HG03457 (cell line): ENCODE data around the gene PHLDB1.
"Not testable (repeated sequence)": the region's sequence is repeated elsewhere in the genome, so short reads cannot be mapped to it uniquely, and the experiment has no call there.

Source experiments
- ATAC-seq: cut with Tn5 transposase; IDR thresholded peaks from one replicate; pipeline ENCODE4 v1.9.1; 2021; ENCODE audit warnings: moderate number of reproducible peaks; ENCODE audit not compliant: unreplicated experiment

PHLDB1 gene

GRCh38 chr11:118605116-118605867 lies 2.1 kb upstream of the PHLDB1 start:
- ATAC-seq: no peak

GRCh38 chr11:118606157-118606843 lies 1.1 kb upstream of the PHLDB1 start:
- no peak for ATAC-seq

GRCh38 chr11:118606844-118607228 lies 579 bp upstream of the PHLDB1 start:
- no peak for ATAC-seq

- ATAC-seq: no peak
Observed at GRCh38 chr11:118608360-118609227, 1.2 kb downstream of the PHLDB1 start.

- ATAC-seq: no peak
Observed at GRCh38 chr11:118609380-118610224, 2.2 kb downstream of the PHLDB1 start.

DNA sequence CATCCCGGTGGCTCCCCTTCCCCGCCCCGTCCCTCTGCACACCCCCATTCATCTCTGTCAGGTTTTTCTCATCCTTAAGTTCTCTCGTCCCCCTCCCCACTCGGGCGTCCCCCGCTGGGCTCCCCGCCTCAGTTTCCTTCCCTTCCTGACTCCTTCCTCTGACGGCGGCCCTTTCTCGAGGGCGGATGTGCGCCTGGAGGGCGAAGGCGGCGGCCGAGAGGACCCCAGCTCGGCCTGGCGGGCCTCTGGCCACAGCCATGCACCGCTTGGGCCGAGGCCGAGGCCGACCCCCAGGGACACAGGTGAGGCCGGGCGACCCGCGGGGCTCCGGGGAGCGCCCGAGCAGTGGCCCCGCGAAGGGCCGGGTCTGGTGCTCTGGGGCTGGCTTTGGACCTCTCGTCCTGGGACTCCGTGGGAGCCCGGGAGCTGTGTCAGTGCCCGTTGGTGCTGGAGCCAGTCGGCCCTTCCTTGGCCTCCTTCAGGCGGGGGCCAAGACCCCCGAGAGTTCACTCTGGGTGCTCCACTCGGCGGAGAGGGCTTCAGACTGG lies 2.9 kb downstream of the PHLDB1 start:
- no peak for ATAC-seq

DNA sequence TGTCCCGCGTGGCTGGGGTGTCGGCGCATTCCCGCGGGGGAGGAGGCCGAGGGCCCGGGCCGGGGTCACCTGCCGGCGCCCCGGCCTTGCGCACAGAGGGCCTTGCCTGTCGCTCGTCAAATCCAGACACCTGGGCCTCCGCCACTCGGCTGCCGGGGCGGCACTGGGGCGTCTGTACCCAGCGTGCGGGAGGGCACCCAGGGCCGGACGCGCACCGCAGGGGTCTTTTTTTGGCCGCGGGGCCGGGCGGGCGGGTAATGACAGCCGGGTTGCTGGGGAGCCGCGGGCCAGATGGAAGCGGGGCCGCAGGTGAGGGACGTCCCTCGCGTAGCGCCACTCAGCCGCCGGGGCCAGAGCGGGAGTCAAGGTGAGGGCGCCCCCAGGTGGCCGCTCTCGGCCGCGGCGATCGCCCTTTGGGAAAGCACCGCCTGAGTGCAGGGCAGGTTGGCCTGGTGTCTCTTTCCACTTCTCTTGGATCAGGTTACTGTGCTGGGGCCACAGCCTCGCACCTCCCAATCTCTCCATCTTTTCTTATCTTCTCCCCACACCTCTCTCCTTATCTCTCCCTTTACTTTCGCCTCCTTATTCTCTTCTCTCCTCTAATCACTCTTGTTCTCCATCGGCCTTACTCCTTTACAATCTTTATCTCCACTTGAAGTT lies 3.5 kb downstream of the PHLDB1 start:
- no peak for ATAC-seq

DNA sequence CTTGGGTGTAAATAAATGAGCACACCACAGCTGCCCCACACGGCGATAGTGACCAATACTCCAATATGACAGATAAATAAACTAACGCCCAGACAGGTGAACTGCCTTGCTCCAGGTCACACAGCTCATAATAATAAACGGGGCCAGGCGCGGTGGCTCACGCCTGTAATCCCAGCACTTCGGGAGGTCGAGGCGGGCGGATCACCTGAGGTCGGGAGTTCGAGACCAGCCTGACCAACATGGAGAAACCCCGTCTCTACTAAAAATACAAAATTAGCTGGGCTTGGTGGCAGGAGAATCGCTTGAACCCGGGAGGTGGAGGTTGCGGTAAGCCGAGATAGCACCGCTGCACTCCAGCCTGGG lies 4.0 kb downstream of the PHLDB1 start:
- ATAC-seq: not testable (repeated sequence)

DNA sequence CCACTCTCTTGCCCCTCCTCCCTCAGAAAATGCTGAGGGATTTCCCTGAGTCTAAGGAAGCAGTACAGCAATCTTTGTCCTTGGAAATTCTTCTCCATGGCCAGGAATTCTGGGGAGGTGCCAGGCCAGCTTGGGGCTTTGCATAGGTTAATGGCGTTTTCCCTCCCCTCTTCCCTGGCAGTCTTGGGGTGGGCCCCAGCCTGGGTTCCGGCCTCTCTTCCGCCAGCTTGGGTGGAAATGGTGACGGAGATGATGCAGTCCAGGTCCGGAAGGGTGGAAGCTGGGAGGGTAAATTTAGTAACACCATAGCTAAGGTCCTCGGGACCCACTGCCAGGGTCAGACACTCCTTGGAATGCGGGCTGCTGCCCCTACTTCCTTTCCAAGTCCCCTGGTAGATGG lies 5.0 kb downstream of the PHLDB1 start:
- no peak for ATAC-seq

- ATAC-seq: no peak
Observed at GRCh38 chr11:118614511-118614910, 7.1 kb downstream of the PHLDB1 start.

GRCh38 chr11:118615282-118615975 lies 8.0 kb downstream of the PHLDB1 start:
- ATAC-seq: no peak

- no peak for ATAC-seq
Observed at GRCh38 chr11:118615976-118616371, 8.6 kb downstream of the PHLDB1 start.

DNA sequence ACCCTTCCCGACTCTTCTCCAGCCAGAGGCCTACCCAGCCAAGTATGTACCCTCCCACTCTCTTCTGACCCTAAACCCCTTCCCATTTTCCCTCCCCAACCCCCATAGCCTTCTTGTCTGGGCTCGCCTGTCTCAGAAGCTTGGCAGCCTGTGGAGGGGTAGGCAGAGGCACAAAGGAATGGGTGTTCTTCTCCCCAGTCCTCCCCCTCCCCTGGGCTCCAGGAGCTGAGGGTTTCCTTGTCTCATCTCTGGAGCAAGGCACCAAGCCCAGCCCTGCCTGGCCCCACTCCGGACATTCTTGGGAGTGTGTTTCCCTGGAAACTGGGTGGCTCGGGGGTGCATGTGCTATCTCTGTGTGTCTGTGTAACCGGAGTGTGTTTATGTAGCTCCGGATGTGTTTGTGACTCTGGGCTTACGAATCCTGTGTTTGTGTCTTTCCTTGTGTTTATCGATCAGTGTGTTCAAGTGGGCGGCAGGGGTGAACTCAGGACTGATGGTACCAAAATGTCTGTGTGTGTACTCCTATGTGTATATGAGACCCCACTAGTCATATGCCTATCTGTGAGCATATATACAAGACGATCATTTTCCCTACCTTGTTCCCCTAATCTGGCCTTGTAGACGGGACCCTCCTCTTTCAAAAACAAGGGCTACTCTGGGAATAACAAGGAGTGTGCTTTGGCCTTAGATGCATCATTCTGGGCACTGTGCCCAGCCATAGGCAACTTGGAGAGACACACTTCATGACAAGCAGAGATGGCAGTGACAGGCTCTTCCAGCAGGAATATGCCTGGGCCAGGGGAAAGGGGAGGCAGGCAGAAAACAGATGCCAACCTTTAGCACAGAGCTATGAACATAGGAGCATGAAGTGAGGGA lies 10.9 kb downstream of the PHLDB1 start:
- ATAC-seq: no peak

GRCh38 chr11:118618991-118619375 lies 11.6 kb downstream of the PHLDB1 start:
- no peak for ATAC-seq

- no peak for ATAC-seq
Observed at GRCh38 chr11:118619444-118620197, 12.2 kb downstream of the PHLDB1 start.

- ATAC-seq: no peak
Observed at GRCh38 chr11:118620529-118621070, 13.2 kb downstream of the PHLDB1 start.

DNA sequence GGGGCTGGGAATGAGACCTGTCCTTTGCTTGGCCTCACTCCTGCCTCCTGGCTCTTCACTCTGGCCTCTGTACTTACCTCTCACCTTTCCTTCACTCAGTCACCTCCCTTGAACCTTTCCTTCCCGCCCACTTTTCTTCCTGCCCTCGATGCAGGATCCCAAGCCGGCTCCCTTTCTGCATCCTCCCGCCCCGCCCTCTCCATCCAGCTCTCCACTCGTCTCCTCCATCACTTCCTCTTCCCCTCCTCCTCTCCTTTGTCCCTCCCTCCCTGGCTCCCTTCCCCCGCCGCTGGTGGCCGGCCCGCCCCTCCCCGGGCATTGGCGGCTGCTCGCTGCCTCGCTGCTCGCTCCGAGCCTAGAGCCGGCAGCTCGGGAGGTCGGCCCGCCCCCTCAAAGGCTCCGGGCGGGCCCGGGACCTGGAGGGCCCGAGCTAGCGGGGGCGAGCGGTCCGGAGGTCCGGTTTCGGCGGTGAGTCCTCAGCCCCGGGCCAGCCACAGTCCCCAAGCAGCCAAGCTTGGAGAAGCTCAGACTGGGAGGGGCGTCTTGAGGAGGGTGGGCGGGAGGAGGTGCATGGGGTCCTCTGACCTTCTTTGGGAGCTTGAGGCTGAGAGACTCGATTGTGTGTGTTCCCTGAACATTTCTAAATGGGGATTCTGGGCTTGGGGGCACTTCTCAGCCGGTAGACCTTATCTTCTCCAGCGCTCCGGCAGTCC lies 13.8 kb downstream of the PHLDB1 start:
- no peak for ATAC-seq
